IMR-90 (cell line): ENCODE results near the gene SMIM14. TPM values are rescaled to one million over a fixed set of nuclear protein-coding genes. Genes with fewer than 3 reads are reported as not detected.

Source experiments
- ATAC-seq: fragments of 200-7000 bp; cut with Tn5 transposase; 2 replicates; pipeline ENCODE4 v1.9.1; 2020; ENCODE audit warnings: low read depth, mild to moderate bottlenecking, moderate library complexity
- BruUV-seq: library from RNA; stranded (reverse); fragments of 400-500 nt; replicated peaks from 2 replicates; lab custom pipeline; 2021; lab: Mats Ljungman, UMichigan
- CTCF ChIA-PET: fragments of 300-600 bp; formaldehyde crosslinking; extraction: SDS; loops from one replicate; lab custom pipeline; 2021; ENCODE audit warnings: antibody characterized with exemption; lab: Yijun Ruan, JAX
- POLR2A ChIA-PET: fragments of 300-600 bp; sonication (Branson Sonifier 250); formaldehyde crosslinking; loops from one replicate; lab custom pipeline; 2022; ENCODE audit warnings: antibody characterized with exemption; ENCODE audit not compliant: unreplicated experiment; lab: Charles Lee
- DNase-seq: peaks from one replicate; pipeline ENCODE4 v3.0.0; 2013
- H2AFZ ChIP-seq: replicated peaks from 2 replicates; pipeline ENCODE3; 2013; ENCODE audit warnings: low read length, mild to moderate bottlenecking; ENCODE audit not compliant: poor library complexity
- H2AK5ac ChIP-seq: 2 replicates; pipeline ENCODE4 v1.6.1; 2013; ENCODE audit warnings: low read depth, low read length, inconsistent platforms
- H2AK9ac ChIP-seq: replicated peaks from 2 replicates; pipeline ENCODE3; 2013; ENCODE audit warnings: mild to moderate bottlenecking, low read depth, low read length, moderate library complexity; ENCODE audit not compliant: poor library complexity
- H2BK120ac ChIP-seq: 2 replicates; pipeline ENCODE4 v1.6.1; 2013; ENCODE audit warnings: low read depth, low read length, inconsistent platforms
- H2BK15ac ChIP-seq: 3 replicates; pipeline ENCODE4 v1.6.1; 2013; ENCODE audit warnings: low read depth, low read length, inconsistent platforms
- H2BK20ac ChIP-seq: 2 replicates; pipeline ENCODE4 v1.6.1; 2013; ENCODE audit warnings: low read depth, mild to moderate bottlenecking, inconsistent platforms, low read length, moderate library complexity
- H2BK5ac ChIP-seq: 2 replicates; pipeline ENCODE4 v1.6.1; 2013; ENCODE audit warnings: mild to moderate bottlenecking, low read depth, low read length, inconsistent platforms; ENCODE audit not compliant: poor library complexity, severe bottlenecking
- H3K14ac ChIP-seq: replicated peaks from 2 replicates; pipeline ENCODE4 v1.6.1; 2013; ENCODE audit warnings: low read depth, low read length, inconsistent platforms
- H3K18ac ChIP-seq: 2 replicates; pipeline ENCODE4 v1.6.1; 2013; ENCODE audit warnings: low read depth, low read length, control low read depth
- H3K23ac ChIP-seq: 2 replicates; pipeline ENCODE4 v1.6.1; 2013; ENCODE audit warnings: low read depth, low read length, inconsistent platforms
- H3K27ac ChIP-seq: 2 replicates; pipeline ENCODE4 v1.5.1; 2013; ENCODE audit warnings: mild to moderate bottlenecking, control low read depth, low read length; ENCODE audit not compliant: insufficient read depth
- H3K27me3 ChIP-seq: 2 replicates; pipeline ENCODE4 v1.6.1; 2013; ENCODE audit warnings: low read length; ENCODE audit not compliant: control insufficient read depth, insufficient read depth
- H3K36me3 ChIP-seq: 2 replicates; pipeline ENCODE4 v1.6.1; 2013; ENCODE audit warnings: low read length, mixed read lengths; ENCODE audit not compliant: control insufficient read depth, insufficient read depth
- H3K4ac ChIP-seq: 2 replicates; pipeline ENCODE4 v1.6.1; 2013; ENCODE audit warnings: low read depth, low read length, inconsistent platforms
- H3K4me1 ChIP-seq: 2 replicates; pipeline ENCODE4 v1.6.1; 2013; ENCODE audit warnings: low read length, mixed read lengths; ENCODE audit not compliant: control insufficient read depth, insufficient read depth
- H3K4me2 ChIP-seq: 2 replicates; pipeline ENCODE4 v1.6.1; 2013; ENCODE audit warnings: low read depth, mild to moderate bottlenecking, control low read depth, low read length, moderate library complexity
- H3K4me3 ChIP-seq: 2 replicates; pipeline ENCODE4 v1.5.1; 2013; ENCODE audit warnings: low read depth, mild to moderate bottlenecking, control low read depth, low read length, moderate library complexity; ENCODE audit not compliant: insufficient read depth
- H3K56ac ChIP-seq: 2 replicates; pipeline ENCODE4 v1.6.1; 2013; ENCODE audit warnings: low read length, inconsistent platforms; ENCODE audit not compliant: insufficient read depth; ENCODE audit errors: extremely low read depth
- H3K79me1 ChIP-seq, 2 experiments: 2 replicates each; pipeline ENCODE4 v1.6.1; 2013; ENCODE audit warnings: low read length in 2 of 2, inconsistent platforms in 1 of 2, low read depth in 1 of 2
- H3K9ac ChIP-seq: 2 replicates; pipeline ENCODE4 v1.6.1; 2013; ENCODE audit warnings: low read depth, low read length, control low read depth
- H3K9me1 ChIP-seq: 2 replicates; pipeline ENCODE4 v1.6.1; 2013; ENCODE audit warnings: low read length, inconsistent platforms; ENCODE audit not compliant: insufficient read depth
- H3K9me3 ChIP-seq: 2 replicates; pipeline ENCODE4 v1.6.1; 2013; ENCODE audit warnings: low read length; ENCODE audit not compliant: control insufficient read depth, insufficient read depth
- H4K20me1 ChIP-seq: 2 replicates; pipeline ENCODE4 v1.6.1; 2013; ENCODE audit warnings: low read length, inconsistent platforms; ENCODE audit not compliant: insufficient read depth
- H4K5ac ChIP-seq: 2 replicates; pipeline ENCODE4 v1.6.1; 2013; ENCODE audit warnings: mild to moderate bottlenecking, low read depth, low read length, control low read depth
- H4K8ac ChIP-seq, 2 experiments: 2 replicates each; pipeline ENCODE4 v1.6.1; 2013; ENCODE audit warnings: low read depth in 2 of 2, low read length in 2 of 2, control low read depth in 1 of 2, inconsistent platforms in 1 of 2
- H4K91ac ChIP-seq: 2 replicates; pipeline ENCODE4 v1.6.1; 2013; ENCODE audit warnings: low read depth, low read length, inconsistent platforms; ENCODE audit not compliant: insufficient read depth
- BHLHE40 ChIP-seq: fragments of 150-350 bp; IDR thresholded peaks from 2 replicates; pipeline ENCODE4 v1.6.1; 2016; ENCODE audit warnings: mild to moderate bottlenecking, low read depth, low read length
- CEBPB ChIP-seq: IDR thresholded peaks from 2 replicates; pipeline ENCODE4 v1.6.1; 2012; ENCODE audit warnings: low read depth, low read length, improper control_type of control experiment
- CHD1 ChIP-seq: IDR thresholded peaks from 2 replicates; pipeline ENCODE4 v1.6.1; 2012; ENCODE audit warnings: low read depth, low read length, improper control_type of control experiment
- CTCF ChIP-seq: conservative IDR thresholded peaks from 2 replicates; pipeline ENCODE4 v1.5.1; 2012; ENCODE audit warnings: mild to moderate bottlenecking, low read depth, low read length, improper control_type of control experiment
- MAFK ChIP-seq: IDR thresholded peaks from 2 replicates; pipeline ENCODE4 v1.6.1; 2012; ENCODE audit warnings: low read depth, low read length, improper control_type of control experiment
- MAZ ChIP-seq: IDR thresholded peaks from 2 replicates; pipeline ENCODE4 v1.6.1; 2012; ENCODE audit warnings: low read depth, mild to moderate bottlenecking, low read length, improper control_type of control experiment, moderate library complexity, borderline replicate concordance
- MXI1 ChIP-seq: IDR thresholded peaks from 2 replicates; pipeline ENCODE4 v1.6.1; 2012; ENCODE audit warnings: low read depth, mild to moderate bottlenecking, low read length, moderate library complexity, borderline replicate concordance
- NFE2L2 ChIP-seq: fragments of 150-350 bp; IDR thresholded peaks from 2 replicates; pipeline ENCODE4 v1.6.1; 2016; ENCODE audit warnings: low read depth, mild to moderate bottlenecking, low read length
- RAD21 ChIP-seq: IDR thresholded peaks from 2 replicates; pipeline ENCODE4 v1.6.1; 2012; ENCODE audit warnings: low read length, improper control_type of control experiment
- RFX5 ChIP-seq: IDR thresholded peaks from 2 replicates; pipeline ENCODE4 v1.8.0; 2012; ENCODE audit warnings: low read depth, mild to moderate bottlenecking, low read length, moderate library complexity
- SMC3 ChIP-seq: fragments of 150-350 bp; IDR thresholded peaks from 2 replicates; pipeline ENCODE4 v1.6.1; 2016; ENCODE audit warnings: low read depth, mild to moderate bottlenecking, antibody characterized with exemption, low read length, moderate library complexity
- USF2 ChIP-seq: fragments of 150-350 bp; IDR thresholded peaks from 2 replicates; pipeline ENCODE4 v1.6.1; 2017; ENCODE audit warnings: mild to moderate bottlenecking, antibody characterized with exemption, low read length, low read depth
- WGBS, 2 experiments: methylation state at CpG; one replicate each; pipeline versions ENCODE4 v1.1.5 to v1.1.7; 2013; ENCODE audit warnings: missing lambda C conversion rate in 2 of 2; ENCODE audit not compliant: insufficient read length in 1 of 2; ENCODE audit errors: extremely low coverage in 2 of 2; 5-methylcytosine and 5-hydroxymethylcytosine counted together
- dilution Hi-C: fragments of 300-500 bp; cut with HindIII; formaldehyde crosslinking; loops from one replicate; pipeline ENCODE4 v1.14.3; 2018; ENCODE audit warnings: low sequenced_read_pairs; ENCODE audit not compliant: unreplicated experiment
- in situ Hi-C: fragments of 300-500 bp; cut with MboI; formaldehyde crosslinking; loops from 3 replicates; pipeline ENCODE4 v1.14.3; 2019; ENCODE audit warnings: low sequenced_read_pairs, inconsistent platforms, mixed read lengths
- intact Hi-C: fragments of 100-400 bp; cut with micrococcal nuclease; formaldehyde crosslinking; loops from 2 replicates; pipeline ENCODE4 v1.10.0; 2022
- polyA plus RNA-seq, 3 experiments: library from polyadenylated mRNA; depleted of rRNA; stranded (reverse); fragments of >200 nt; gene quantifications; 2 replicates each; pipeline ENCODE4 v1.2.3, GENCODE V29; 2012; ENCODE audit warnings: low replicate concordance in 1 of 3
- total RNA-seq: library from RNA; depleted of rRNA; stranded (reverse); fragments of >200 nt; gene quantifications from 2 replicates; pipeline ENCODE4 v1.2.3, GENCODE V29; 2012
- TF ChIP-seq, protein P1 (sequence below): fragments of 150-350 bp; IDR thresholded peaks from 2 replicates; pipeline ENCODE4 v1.6.1; 2016; ENCODE audit warnings: low read depth, mild to moderate bottlenecking, low read length, moderate library complexity, borderline replicate concordance

The SMIM14 gene
- total and polyA plus RNA-seq, 2 of the 4 experiments (the other 2 are of a cell fraction): 15.6 to 20.9 TPM

DNA sequence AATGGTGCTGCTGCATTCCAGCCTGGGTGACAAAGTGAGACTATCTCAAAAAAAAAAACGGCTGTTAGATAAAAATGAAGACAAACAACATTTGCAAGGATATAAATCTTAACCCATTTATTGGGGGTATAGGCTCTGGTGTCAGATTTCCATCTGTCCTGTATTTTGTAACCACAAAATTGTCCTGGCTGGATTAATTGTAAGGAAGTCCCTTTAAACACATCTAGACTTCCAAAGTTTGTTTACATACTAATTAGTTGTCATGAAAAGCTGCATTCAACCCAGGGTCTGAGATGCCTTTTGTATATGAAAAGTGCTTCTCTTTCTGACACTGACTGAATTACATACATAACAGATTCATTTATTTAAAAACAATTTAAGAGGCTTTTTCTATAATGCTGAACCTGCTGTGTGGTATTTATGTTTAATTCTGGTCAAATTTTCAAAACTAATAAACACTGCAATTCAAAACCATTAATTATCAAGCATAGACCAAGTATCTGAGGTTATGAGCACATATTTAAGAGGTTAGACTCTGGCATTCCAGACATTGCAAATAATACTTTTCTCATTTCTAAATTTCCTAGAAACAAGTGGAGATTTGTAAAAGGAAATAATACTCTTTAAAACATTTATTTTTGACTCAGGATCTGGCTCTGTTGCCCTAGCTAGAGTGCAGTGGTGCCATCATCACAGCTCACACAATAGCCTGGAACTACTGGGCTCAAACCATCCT is 93.9 kb downstream of the SMIM14 start:
- BruUV-seq: no TSS peak
- ChIA-PET CTCF (interaction anchor here (0.6 to 0.7 kb wide), 2 partner anchors 75 to 1473 kb away, joined by 3 to 7 read pairs; no protein-coding TSS in a partner anchor), POLR2A (no interaction called here)
- Histone ChIP-seq H3K4me3 (no peak overlapping the region), H2BK5ac (peak overlapping the region; percentile 76), H4K5ac (peak overlapping the region; percentile 3; the same call in 1 of the 2 replicates), H3K27ac (peak overlapping the region; percentile 69; the same call in 1 of the 2 replicates), H3K18ac (peak overlapping the region; percentile 6), H3K79me1 (peaks cover 15 to 16% of the 10 kb centered on the region in 2 experiments; a peak in 3 of 4 replicates), H3K9ac (no peak overlapping the region), H2AFZ (no peak overlapping the region), H2BK120ac (no peak overlapping the region), H4K8ac (peak overlapping the region in 1 of 2 experiments; percentile 21; a peak in 1 of 4 replicates), H4K91ac (0 out of 2 replicates have a peak overlapping the region, but pooled peaks have one; percentile 17), H2BK20ac (peak overlapping the region; percentile 16), H3K23ac (no peak overlapping the region), H3K14ac (no peak overlapping the region), H2AK5ac (peak overlapping the region; percentile 92), H3K56ac (peak overlapping the region; percentile 25; the same call in 1 of the 2 replicates), H3K9me3 (no peaks in the 10 kb centered on the region), H2BK15ac (0 out of 3 replicates have a peak overlapping the region, but pooled peaks have one; percentile 11), H3K9me1 (peaks cover 4% of the 10 kb centered on the region), H2AK9ac (peak overlapping the region; percentile 75), H4K20me1 (0 out of 2 replicates have a peak, but pooled peaks cover 3% of the 10 kb centered on the region), H3K4ac (peak overlapping the region; percentile 55; the same call in 1 of the 2 replicates), H3K4me1 (peaks cover 22% of the 10 kb centered on the region), H3K27me3 (no peaks in the 10 kb centered on the region), H3K4me2 (peak overlapping the region; percentile 11; the same call in 1 of the 2 replicates), H3K36me3 (no peaks in the 10 kb centered on the region)
- intact Hi-C loops: no loop called here
- dilution Hi-C loops: no loop called here
- DNase-seq (peak; percentile 67), ATAC-seq (peak; percentile 50)
- in situ Hi-C loops: no loop called here
- no CpG with 5 or more reads among the region's 1 CpG for WGBS, 2 experiments
- TF ChIP-seq CTCF (no peak), RAD21 (no peak), MAZ (no peak), NFE2L2 (no peak), SMC3 (no peak), CHD1 (no peak), MXI1 (no peak), USF2 (no peak), MAFK (no peak), CEBPB (no peak), BHLHE40 (no peak), RFX5 (no peak)
- TF ChIP-seq, protein P1, sequence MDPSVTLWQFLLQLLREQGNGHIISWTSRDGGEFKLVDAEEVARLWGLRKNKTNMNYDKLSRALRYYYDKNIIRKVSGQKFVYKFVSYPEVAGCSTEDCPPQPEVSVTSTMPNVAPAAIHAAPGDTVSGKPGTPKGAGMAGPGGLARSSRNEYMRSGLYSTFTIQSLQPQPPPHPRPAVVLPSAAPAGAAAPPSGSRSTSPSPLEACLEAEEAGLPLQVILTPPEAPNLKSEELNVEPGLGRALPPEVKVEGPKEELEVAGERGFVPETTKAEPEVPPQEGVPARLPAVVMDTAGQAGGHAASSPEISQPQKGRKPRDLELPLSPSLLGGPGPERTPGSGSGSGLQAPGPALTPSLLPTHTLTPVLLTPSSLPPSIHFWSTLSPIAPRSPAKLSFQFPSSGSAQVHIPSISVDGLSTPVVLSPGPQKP: no peak
